ENCODE data around the gene GABRB1.

DNA sequence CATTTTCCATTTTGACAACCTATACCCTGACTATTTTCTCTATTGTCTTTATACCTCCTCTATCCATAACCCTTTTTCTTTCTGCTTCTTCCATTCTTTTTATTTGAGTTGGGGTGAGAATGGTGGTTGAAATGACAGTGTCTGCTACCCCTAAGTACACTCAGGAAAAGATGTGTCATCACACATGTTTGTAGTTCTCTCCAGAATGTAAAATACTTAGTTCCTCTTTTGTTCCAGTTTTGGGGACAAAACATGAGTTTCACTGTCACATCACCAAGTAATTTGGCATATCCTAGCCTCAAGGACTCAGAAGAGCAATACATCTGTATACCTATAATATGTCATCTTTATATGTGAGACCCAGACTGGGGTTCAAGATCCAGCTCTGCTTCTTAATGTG lies 341.8 kb downstream of the GABRB1 start:
- TF ChIP-seq FOXP2 (optimal IDR thresholded peaks at IDR 0.05; ENCODE audit: control extremely low read depth, extremely low read length, insufficient read depth), result no peak
- TF ChIP-seq EZH2 (IDR thresholded peaks at IDR 0.05), result no peak
- TF ChIP-seq POLR2AphosphoS5 (IDR thresholded peaks at IDR 0.05; ENCODE audit: borderline replicate concordance, low read depth, low read length), result no peak

All from SK-N-MC (cell line).